GM21447 (cell line): ENCODE results near the gene RPRM.
"Not testable (repeated sequence)": the region's sequence is repeated elsewhere in the genome, so short reads cannot be mapped to it uniquely, and the experiment has no call there.

Experiments used
- ATAC-seq: cut with Tn5 transposase; IDR thresholded peaks from one replicate; pipeline ENCODE4 v1.9.1; 2021; ENCODE audit not compliant: unreplicated experiment

RPRM gene

DNA sequence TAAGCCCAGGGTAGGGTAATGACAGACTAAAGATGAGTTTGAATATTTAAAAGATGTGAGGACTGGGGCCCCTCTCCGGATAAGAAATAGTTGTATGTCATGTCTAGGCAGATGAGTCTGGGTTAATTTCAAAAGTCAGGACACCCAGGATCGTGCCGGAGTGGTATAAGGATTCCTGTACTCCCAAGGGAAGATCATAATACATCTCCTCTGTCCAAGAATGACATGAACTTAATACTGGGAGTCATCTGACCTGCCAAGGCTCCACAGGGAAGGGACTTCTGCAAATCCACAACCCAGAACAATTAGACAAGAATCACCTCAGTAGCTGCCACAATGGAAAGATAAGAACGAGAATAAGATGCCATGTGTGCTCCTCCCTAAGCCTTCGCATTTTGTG is 17.1 kb downstream of the RPRM start:
- no peak for ATAC-seq

DNA sequence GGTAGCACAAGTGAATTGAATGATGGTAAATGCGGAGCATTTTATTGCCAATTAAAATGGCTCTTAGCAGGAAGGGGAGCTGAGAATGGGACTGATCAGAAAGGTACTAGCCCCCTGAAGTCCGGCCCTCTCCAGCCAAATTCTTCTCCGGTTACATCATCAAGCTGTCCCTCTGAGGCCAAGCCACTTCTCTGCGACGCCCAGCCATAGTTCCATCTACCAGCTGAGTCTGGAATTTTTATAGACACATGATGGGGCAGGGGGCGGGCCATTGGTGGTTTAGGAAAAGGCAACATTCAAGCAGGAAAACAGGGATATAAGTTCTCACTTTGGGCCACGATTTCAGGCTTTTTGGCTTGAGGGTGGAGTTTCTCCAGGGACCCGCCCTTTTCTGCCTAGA is 22.7 kb downstream of the RPRM start:
- no peak for ATAC-seq

DNA sequence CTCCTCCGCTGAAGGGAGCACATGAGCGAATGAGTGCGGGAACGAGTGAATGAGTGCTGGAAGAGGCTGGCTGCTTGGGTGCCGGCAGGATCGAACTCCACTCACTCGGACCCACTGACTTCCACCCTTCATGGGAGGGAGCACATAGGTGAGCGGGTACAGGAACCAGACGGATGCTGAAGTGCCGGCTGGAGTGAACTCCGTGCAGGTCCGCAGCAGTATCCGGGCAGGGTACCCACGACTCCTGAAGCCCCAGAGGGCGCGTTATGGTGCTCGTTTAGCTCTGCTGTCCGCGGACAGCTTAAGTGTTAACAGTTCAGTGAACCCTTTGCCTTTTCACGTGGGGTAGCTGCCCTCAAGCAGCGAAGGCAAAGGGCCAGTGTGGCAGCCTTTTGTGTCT is 23.2 kb downstream of the RPRM start:
- ATAC-seq, result no peak

DNA sequence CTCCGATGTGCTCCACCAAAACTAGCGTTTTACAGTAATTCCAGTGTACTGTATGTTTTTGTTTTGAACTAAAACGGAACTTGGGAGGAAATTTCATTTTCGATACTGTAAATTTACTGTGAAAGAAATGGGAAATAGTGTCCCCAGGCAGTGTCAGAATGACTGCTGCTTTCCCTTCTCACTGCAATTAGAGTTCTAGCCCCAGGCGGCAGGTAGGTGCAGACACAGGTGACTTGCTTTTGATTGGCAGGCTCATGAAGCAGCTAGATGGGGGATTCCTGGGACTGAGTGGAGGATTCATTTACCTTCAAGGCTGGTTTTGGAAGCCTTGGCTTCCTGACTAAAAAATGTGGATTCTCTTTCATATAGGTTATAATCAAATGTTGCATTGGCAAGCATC is 27.0 kb downstream of the RPRM start:
- no peak for ATAC-seq

DNA sequence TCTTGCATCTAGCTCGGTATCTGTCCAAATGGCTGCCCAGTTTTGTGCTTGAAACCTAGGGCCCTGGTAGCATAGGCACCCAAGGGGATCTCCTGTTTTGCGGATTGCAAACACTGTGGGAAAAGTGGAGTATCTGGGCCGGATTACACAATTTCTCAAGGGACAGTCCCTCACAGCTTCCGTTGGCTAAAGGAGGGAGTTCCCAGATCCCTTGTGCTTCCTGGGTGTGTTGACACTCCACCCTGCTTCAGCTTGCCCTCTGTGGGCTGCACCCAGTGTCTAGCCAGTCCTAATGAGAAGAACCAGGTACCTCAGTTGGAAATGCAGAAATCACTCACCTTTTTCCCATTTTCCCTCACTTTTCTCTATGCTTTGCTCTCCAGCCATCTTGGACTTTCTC is 35.5 kb downstream of the RPRM start:
- ATAC-seq, result no peak

DNA sequence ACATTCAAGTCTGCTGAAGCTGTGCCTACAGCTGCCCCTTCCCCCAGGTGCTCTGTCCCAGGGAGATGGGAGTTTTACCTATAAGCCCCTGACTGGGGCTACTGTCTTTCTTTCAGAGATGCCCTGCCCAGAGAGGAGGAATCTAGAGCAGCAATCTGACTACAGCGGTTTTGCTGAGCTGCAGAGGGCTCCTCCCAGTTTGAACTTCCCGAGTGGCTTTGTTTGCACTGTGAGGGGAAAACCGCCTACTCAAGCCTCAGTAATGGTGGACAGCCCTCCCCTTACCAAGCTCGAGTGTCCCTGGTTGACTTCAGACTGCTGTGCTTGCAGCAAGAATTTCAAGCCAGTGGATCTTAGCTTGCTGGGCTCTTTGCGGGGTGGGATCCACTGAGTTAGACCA is 35.9 kb downstream of the RPRM start:
- ATAC-seq, result not testable (repeated sequence)

DNA sequence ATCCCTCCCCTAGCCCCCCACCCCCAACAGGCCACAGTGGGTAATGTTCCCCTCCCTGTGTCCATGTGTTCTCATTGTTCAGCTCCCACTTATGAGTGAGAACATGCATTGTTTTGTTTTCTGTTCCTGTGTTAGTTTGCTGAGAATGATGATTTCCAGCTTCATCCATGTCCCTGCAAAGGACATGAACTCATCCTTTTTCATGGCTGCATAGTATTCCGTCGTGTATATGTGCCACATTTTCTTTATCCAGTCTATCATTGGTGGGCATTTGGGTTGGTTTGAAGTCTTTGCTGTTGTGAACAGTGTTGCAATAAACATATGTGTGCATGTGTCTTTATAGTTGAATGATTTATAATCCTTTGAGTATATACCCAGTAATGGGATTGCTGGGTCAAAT is 38.5 kb downstream of the RPRM start:
- not testable (repeated sequence) for ATAC-seq

DNA sequence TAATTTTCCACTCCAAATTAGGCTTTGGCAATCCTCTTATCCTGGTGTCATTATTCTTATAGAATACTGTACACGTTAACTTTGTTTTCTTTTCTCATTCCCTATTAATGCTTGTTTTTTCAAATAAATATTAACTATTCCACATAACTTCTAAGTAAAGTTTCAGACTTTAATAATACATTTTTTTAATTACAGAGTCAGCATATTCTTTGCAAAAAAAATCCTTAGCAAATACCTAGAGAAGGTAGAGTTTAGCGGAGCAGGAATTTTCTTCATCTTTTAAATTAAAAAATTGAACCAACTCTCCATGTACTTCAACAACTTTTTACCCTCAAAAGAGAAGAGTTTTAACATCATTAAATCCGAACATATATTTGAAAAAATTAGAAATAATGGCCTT is 45.2 kb downstream of the RPRM start:
- no peak for ATAC-seq

DNA sequence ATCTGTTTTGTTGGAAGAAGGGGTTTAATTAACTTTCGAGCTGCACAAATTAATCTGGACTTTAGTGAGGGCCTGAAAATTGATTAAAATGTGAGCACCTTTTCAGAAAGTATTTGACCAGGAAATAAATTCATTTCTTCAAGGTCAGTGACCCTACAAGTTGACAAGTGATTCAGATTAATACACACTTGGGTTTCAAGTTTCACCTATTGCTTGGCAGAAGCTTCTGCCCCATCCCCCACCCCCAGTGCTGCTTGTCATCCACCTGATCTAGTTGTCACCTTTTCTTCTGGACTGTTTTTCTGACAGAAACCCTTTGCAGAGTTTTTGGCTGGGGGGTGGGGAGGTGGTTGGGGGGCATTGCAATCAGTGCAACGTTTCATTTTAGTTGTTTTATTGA is 46.2 kb downstream of the RPRM start:
- ATAC-seq, result no peak

DNA sequence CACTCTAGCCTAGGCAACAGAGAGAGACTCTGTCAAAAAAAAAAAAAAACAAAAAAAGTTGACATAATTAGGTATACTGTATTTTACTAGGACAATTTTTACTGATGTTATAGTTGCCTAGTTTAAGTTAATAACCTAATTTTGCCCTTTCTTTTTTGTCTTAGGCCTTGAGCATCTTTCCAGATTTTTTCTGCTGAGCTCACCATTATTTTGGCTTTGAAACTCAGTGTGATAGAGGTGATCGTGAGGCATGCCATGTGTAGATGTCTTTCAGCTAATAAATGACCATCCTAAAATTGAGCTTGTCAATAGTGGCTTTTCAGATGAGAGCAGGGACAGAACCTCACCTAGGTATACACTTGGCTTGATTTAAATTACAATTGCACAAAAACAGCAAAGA is 47.4 kb downstream of the RPRM start:
- ATAC-seq, result no peak
